Activated T-helper 2 cell treated with anti-CD3 and anti-CD28 coated beads, Interferon-gamma antibody, Interleukin-2, Interleukin-4, amounts not matched to agents 10 μg/mL and 5 μg/mL and 100 μg/mL, durations not matched to agents 14 hours and 24 hours and 36 hours (primary cell): Measurements from ENCODE around the gene CCDC134. TPM values are rescaled to one million over a fixed set of nuclear protein-coding genes. Genes with fewer than 3 reads are reported as not detected.

Source experiments
- DNase-seq: peaks from one replicate; pipeline ENCODE4 v3.0.0; 2021; ENCODE audit warnings: low spot score
- H3K27ac Mint-ChIP-seq: one replicate; pipeline ENCODE4 v1.8.0; 2021; ENCODE audit warnings: mixed read lengths
- H3K27me3 Mint-ChIP-seq: one replicate; pipeline ENCODE4 v1.8.0; 2021; ENCODE audit warnings: low read depth, mixed read lengths
- H3K36me3 Mint-ChIP-seq: one replicate; pipeline ENCODE4 v1.8.0; 2021; ENCODE audit warnings: low read depth, mixed read lengths
- H3K4me1 Mint-ChIP-seq: one replicate; pipeline ENCODE4 v1.8.0; 2021; ENCODE audit warnings: low read depth, mixed read lengths
- H3K4me3 Mint-ChIP-seq: one replicate; pipeline ENCODE4 v1.8.0; 2021; ENCODE audit warnings: low read depth, mild to moderate bottlenecking, moderate library complexity, mixed read lengths
- H3K9me3 Mint-ChIP-seq: one replicate; pipeline ENCODE4 v1.8.0; 2021; ENCODE audit warnings: mixed read lengths
- intact Hi-C: fragments of 100-400 bp; cut with micrococcal nuclease; formaldehyde crosslinking; loops from one replicate; pipeline ENCODE4 v1.15.1; 2023
- total RNA-seq: library from RNA; stranded (reverse); gene quantifications from 2 replicates; pipeline ENCODE4 v1.2.3, GENCODE V29; 2022

The CCDC134 gene
- total RNA-seq, 1 donor from 2014 or later = 17.4 TPM

DNA sequence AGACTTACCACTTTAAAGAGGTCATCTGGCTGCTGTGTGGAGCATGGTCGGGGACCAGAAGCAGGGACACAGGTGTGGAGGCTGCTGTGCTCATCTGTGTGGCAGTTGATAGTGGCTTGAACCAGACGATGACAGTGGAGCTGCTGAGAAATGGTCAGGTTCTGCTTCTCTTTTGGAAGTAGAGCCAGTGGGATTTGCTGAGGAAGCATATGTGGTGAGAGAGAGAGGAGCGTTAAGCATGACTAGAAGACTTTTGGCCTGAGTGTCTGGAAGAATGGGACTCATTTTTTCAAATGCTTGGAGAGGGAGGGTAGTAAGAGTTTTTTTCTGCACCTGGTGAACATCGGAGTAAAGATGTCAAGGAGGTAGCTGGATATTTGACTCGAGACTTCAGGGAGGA lies 20.0 kb downstream of the CCDC134 start:
- no peak overlapping the region for H3K27ac Mint-ChIP-seq
- no peaks in the 10 kb centered on the region for H3K9me3 Mint-ChIP-seq
- H3K4me1 Mint-ChIP-seq = peaks cover 28% of the 10 kb centered on the region
- no peak for DNase-seq
- H3K27me3 Mint-ChIP-seq = no peaks in the 10 kb centered on the region
- peaks cover 34% of the 10 kb centered on the region for H3K36me3 Mint-ChIP-seq
- intact Hi-C loops = no loop called here
- H3K4me3 Mint-ChIP-seq = no peak overlapping the region

DNA sequence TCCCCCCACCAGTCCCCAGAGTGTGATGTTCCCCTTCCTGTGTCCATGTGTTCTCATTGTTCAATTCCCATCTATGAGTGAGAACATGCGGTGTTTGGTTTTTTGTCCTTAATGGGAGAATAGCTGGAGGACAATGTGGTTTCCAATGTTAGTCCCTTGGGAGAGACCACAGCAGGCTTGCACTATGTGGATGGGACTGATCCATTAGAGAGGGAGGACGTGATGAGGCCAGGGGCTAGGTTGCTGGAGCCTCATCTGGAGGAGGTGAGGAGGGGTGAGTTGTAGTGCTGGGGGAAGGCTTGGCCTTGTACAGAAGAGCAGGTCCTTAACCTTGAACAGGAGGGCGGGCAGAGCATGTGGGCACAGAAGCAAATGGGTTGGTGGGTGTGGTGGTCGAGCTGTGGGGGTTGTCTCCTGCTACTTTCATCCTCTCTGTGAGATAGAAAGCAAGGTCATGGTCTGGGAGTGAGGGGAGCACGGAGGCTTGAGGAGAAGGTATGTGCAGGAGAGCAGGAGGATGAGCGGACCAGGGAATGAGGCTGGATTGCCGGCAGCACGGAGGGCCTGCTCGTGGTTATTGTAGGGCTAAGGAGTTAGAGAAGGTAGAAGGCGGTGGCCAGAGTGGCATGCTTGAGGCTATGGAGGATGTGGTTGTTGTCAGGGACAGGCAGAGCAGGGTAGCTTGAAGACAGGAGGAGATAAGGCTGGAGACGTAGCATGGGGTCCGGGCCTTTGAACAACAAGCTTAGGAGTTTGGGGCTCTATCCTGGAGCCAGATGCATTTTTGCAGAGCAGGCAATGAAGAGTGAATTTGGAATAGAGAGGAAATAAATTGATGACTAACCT lies 21.2 kb downstream of the CCDC134 start:
- Mint-ChIP-seq H3K9me3 (no peaks in the 10 kb centered on the region), H3K27ac (peak overlapping the region; percentile 79), H3K4me1 (peaks cover 25% of the 10 kb centered on the region), H3K4me3 (no peak overlapping the region), H3K27me3 (no peaks in the 10 kb centered on the region), H3K36me3 (peaks cover 32% of the 10 kb centered on the region)
- DNase-seq = no peak
- intact Hi-C loops = loop anchor here (1.0 to 2.0 kb wide), 3 partner anchors 21 to 120 kb away; partner anchors contain the start of gene CCDC134

DNA sequence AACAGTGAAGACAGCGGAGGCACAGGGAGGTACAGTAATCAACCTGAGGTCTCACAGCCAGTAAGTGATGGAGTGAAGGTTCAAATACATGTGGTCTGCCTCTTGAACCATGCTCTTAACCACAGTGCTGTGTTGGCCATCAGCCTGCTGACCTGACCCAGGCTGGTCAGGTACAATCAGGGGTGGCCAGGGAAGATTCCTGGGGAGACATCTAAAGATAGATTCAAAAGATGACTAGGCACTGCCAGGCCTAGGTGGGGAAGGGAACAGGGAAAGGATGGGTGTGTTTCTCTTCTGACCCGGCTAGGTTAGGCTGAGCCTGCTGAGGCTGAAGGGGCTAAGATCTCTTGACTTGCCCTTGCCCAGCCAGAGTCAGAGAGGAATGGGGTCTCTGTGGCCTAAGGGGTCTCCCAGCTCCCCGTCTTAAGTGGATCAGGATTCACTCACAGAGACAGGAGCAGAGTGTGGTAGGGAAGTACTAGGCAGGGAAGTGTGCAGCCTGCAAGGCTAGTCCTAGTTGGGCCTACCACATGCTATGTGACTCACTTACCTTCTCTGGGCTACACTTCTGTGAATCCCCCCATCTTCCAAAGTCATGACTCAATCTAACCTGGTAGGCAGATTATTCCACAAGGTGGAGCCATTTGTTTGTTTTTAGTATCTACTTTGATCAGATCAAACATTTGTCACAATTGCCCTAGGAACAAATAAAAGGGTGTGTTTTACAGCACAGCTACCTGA lies 22.0 kb downstream of the CCDC134 start:
- H3K9me3 Mint-ChIP-seq = no peaks in the 10 kb centered on the region
- DNase-seq = no peak
- H3K36me3 Mint-ChIP-seq = peaks cover 35% of the 10 kb centered on the region
- no peak overlapping the region for H3K4me3 Mint-ChIP-seq
- intact Hi-C loops = loop anchor here (1.0 to 2.0 kb wide), 3 partner anchors 22 to 119 kb away; partner anchors contain the start of gene CCDC134
- no peaks in the 10 kb centered on the region for H3K27me3 Mint-ChIP-seq
- H3K27ac Mint-ChIP-seq = peak overlapping the region; percentile 79
- peaks cover 23% of the 10 kb centered on the region for H3K4me1 Mint-ChIP-seq

DNA sequence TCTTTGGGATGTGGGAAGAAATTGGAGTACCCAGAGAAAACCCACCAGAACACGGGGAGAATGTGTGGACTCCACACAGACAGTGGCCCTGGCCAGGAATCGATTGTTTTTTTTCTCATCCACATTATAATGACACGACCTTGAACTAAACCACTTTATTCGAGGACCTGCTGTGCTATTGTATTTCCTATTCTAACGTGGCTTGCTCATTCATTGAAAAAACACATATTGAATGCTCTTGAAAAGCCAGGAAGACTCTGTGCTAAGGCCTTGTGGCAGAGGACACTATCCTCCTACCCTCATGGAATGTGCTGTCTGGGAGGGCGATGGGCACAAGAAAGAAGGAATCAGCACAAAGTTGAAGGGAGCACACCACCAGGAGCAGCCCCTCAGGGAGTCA lies 23.3 kb downstream of the CCDC134 start:
- H3K4me1 Mint-ChIP-seq = peaks cover 31% of the 10 kb centered on the region
- DNase-seq = no peak
- H3K9me3 Mint-ChIP-seq = no peaks in the 10 kb centered on the region
- intact Hi-C loops = loop anchor here (2.0 kb wide), 2 partner anchors 23 to 33 kb away; partner anchors contain the start of gene CCDC134
- no peaks in the 10 kb centered on the region for H3K27me3 Mint-ChIP-seq
- H3K27ac Mint-ChIP-seq = peak overlapping the region; percentile 68
- H3K36me3 Mint-ChIP-seq = peaks cover 31% of the 10 kb centered on the region
- no peak overlapping the region for H3K4me3 Mint-ChIP-seq

DNA sequence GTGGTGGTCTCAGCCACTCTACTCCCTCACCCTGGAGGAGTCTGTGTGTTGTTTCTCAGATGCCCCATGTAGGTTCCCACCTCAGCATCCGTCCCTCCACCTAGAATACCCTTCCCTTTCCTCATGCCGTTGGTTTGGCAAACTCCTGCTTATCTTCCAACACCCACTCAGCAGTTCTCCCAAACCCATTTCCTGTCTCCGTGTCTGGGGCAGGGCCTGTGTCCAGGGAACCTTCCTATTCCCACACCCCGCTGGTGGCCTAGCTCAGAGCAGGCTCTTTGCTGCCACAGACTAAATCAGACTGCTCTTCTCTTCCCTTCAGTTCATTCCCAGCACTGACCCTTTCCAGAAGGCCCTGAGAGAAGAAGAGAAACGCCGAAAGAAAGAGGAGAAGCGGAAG lies 24.9 kb downstream of the CCDC134 start:
- no peaks in the 10 kb centered on the region for H3K27me3 Mint-ChIP-seq
- H3K4me3 Mint-ChIP-seq = no peak overlapping the region
- intact Hi-C loops = no loop called here
- DNase-seq = no peak
- no peaks in the 10 kb centered on the region for H3K9me3 Mint-ChIP-seq
- H3K27ac Mint-ChIP-seq = peak overlapping the region; percentile 30
- H3K4me1 Mint-ChIP-seq = peaks cover 37% of the 10 kb centered on the region
- H3K36me3 Mint-ChIP-seq = peaks cover 36% of the 10 kb centered on the region

DNA sequence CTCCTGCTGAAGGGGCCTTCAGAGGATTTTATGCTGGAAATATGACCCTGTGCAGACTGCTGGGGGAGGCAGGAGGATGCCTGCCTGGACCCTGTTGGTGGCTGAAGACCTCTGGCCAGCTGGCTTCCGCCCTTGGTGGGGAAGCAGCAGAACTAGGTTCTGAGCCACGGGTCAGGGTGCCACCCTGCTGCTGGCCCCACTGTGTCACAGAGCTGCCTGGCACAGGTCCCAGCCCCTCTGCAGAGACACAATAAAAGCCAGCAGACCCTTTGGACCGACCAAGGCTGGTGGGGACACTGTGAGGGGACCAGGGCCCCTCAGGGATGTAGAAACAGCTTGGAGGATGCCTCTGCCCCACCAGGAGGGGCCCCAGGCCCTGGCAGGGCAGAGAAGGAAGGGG lies 25.5 kb downstream of the CCDC134 start:
- no peak for DNase-seq
- Mint-ChIP-seq H3K9me3 (no peaks in the 10 kb centered on the region), H3K27me3 (no peaks in the 10 kb centered on the region), H3K4me3 (no peak overlapping the region), H3K27ac (no peak overlapping the region), H3K4me1 (peaks cover 39% of the 10 kb centered on the region), H3K36me3 (peaks cover 38% of the 10 kb centered on the region)
- intact Hi-C loops = no loop called here

DNA sequence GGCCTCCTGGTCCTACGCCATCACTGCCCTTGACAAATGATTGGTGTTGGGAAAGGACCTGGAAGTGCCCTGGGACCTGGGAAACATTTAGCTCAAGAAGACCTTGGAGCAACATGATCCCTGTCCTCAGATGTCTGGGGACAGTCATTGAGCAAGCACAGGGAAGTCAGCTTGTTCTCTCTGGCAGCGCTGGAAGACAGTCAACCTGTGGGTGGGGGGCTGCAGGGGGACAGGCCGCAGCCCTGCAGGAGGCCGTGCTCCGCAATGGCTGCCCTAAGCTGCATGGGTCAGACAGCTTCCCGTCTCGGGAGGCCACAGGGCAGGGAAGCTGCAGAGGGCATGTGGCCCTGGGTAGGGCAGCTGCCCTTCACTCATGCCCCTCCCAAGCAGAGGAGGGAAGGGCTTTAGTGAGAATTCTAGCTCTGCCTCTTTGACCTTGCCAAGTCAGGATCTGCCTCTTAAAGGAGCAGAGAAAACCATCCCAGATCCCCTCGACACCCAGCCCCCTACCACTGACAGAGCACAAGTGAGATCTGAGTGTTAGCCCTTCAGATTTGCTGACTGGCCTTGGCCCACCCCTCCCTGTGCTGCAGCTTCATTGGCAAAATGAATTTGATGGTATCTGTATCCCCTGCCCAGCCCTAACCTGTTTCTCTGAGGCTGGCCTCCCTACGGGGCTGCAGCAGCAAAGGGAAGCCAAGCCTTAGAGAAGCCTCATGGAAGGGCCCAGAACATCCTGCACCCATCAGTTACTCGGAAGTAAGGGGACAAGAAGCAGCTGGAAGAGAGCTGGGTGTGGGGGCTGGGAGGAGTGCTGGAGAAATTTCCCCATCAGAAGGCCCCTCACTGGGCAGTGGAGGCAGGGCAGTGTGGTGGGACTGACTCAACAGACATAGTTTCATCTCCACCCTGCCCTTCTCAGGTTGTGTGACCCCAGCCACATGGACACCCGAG lies 26.2 kb downstream of the CCDC134 start:
- Mint-ChIP-seq H3K36me3 (peaks cover 45% of the 10 kb centered on the region), H3K4me3 (no peak overlapping the region), H3K27me3 (no peaks in the 10 kb centered on the region), H3K9me3 (no peaks in the 10 kb centered on the region), H3K27ac (peak overlapping the region; percentile 76), H3K4me1 (peaks cover 41% of the 10 kb centered on the region)
- intact Hi-C loops = no loop called here
- no peak for DNase-seq

DNA sequence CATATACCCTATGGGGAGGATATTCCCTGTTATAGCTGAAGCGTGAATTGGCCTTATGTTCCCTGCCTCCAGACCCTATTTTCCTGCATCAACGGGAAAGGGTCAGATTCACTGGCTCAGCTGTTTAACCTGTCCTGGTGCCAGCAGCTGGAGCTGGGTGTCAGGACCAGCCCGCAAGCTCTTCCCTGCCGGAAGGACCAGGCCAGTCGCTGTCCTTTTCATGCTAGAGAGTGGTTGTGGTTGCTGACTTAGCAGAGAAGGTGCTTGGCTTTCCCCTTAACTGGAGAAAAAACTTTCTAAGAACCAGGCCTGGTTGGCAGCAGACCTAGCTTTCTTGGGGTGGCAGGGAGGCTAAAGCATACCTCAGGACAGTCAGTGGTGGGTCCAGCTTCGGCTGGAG lies 27.2 kb downstream of the CCDC134 start:
- Mint-ChIP-seq H3K9me3 (peaks cover 3% of the 10 kb centered on the region), H3K27ac (no peak overlapping the region), H3K4me1 (peaks cover 37% of the 10 kb centered on the region), H3K4me3 (no peak overlapping the region), H3K36me3 (peaks cover 51% of the 10 kb centered on the region), H3K27me3 (no peaks in the 10 kb centered on the region)
- intact Hi-C loops = no loop called here
- no peak for DNase-seq

DNA sequence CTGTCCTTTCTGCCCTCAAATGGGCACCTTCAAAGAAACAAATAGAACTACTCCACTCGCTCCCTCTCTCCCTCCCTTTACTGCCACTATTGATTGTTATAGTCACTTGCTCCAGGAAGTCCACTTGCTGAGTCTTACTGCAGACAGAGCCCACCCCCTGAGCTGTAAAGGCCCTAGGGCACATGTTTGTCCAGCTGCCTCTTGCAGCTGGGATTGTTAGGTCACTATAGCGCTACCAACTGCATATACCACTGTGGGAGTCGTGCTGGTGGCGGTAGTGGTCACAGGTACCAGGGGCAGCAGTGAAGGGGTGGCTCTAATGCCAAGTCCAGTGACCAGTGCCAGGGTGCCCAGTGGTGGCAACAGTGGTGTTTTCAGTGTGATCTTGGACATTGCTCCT lies 28.0 kb downstream of the CCDC134 start:
- H3K27ac Mint-ChIP-seq = peak overlapping the region; percentile 36
- peaks cover 34% of the 10 kb centered on the region for H3K4me1 Mint-ChIP-seq
- H3K36me3 Mint-ChIP-seq = peaks cover 48% of the 10 kb centered on the region
- peaks cover 3% of the 10 kb centered on the region for H3K9me3 Mint-ChIP-seq
- intact Hi-C loops = no loop called here
- H3K4me3 Mint-ChIP-seq = no peak overlapping the region
- DNase-seq = no peak
- no peaks in the 10 kb centered on the region for H3K27me3 Mint-ChIP-seq

DNA sequence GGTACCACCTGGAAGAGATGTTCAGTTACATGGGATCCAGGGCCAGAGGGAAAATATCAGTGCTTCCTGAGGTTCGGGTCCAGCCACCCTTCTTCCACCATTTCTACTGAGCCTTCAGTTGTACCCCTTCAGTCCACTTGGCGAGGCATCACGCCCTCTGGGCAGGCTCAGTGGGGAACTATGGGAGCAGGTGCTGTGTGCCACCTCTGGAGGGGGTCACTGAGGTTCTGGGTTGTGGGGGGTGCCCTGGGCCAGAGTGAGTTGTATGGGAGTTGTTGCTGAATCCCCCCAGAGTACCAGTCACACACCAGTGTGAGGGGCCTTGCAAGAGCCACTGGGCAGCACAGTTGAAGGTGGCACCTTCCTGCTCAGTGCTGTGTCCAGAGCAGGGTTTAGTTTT lies 29.7 kb downstream of the CCDC134 start:
- H3K4me1 Mint-ChIP-seq = peaks cover 36% of the 10 kb centered on the region
- H3K4me3 Mint-ChIP-seq = no peak overlapping the region
- peaks cover 55% of the 10 kb centered on the region for H3K36me3 Mint-ChIP-seq
- intact Hi-C loops = loop anchor here (10.0 kb wide), 1 partner anchor 245 kb away; the partner anchor contains the start of genes NAGA, PHETA2 and SMDT1
- peaks cover 3% of the 10 kb centered on the region for H3K9me3 Mint-ChIP-seq
- H3K27me3 Mint-ChIP-seq = no peaks in the 10 kb centered on the region
- H3K27ac Mint-ChIP-seq = peak overlapping the region; percentile 53
- DNase-seq = no peak

DNA sequence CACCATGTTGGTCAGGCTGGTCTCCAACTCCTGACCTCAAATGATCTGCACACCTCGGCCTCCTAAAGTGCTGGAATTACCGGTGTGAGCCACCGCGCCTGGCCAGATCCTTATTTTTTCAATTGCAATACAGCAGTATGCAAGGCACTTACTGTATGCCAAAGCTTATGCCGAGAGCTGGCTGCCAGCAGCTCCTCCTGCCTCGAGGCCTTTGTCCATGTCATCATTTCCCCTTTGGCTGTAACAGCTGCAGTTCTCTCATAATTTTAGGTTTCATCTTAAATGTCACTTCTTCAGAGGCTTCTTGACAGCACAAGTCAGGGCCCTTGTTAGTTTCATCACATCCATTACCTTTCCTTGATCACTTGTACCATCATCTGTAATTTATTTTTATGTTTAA lies 30.9 kb downstream of the CCDC134 start:
- Mint-ChIP-seq H3K36me3 (peaks cover 60% of the 10 kb centered on the region), H3K4me3 (peak overlapping the region; percentile 88), H3K27me3 (no peaks in the 10 kb centered on the region), H3K4me1 (peaks cover 44% of the 10 kb centered on the region), H3K9me3 (peaks cover 3% of the 10 kb centered on the region), H3K27ac (peak overlapping the region; percentile 97)
- intact Hi-C loops = loop anchor here (10.0 kb wide), 1 partner anchor 243 kb away; the partner anchor contains the start of genes NAGA, PHETA2 and SMDT1
- no peak for DNase-seq
